Type B pancreatic cell (in vitro differentiated cells): Measurements from ENCODE around the gene KAT2B. TPM values are rescaled to one million over a fixed set of nuclear protein-coding genes. Genes with fewer than 3 reads are reported as not detected.

Source experiments
- DNase-seq: peaks from one replicate; pipeline ENCODE4 v3.0.0; 2021; ENCODE audit warnings: mixed read lengths; ENCODE audit not compliant: unreplicated experiment; ENCODE audit errors: extremely low spot score
- H3K27ac Mint-ChIP-seq: 2 replicates; pipeline ENCODE4 v1.8.0; 2021; ENCODE audit warnings: mild to moderate bottlenecking, mixed read lengths
- H3K27me3 Mint-ChIP-seq: 2 replicates; pipeline ENCODE4 v1.8.0; 2021; ENCODE audit warnings: mixed read lengths
- H3K36me3 Mint-ChIP-seq: 2 replicates; pipeline ENCODE4 v1.8.0; 2021; ENCODE audit warnings: mixed read lengths
- H3K4me1 Mint-ChIP-seq: one replicate; pipeline ENCODE4 v1.8.0; 2021; ENCODE audit warnings: mixed read lengths; ENCODE audit not compliant: unreplicated experiment
- H3K4me3 Mint-ChIP-seq: 2 replicates; pipeline ENCODE4 v1.8.0; 2021; ENCODE audit warnings: mild to moderate bottlenecking, mixed read lengths
- H3K9me3 Mint-ChIP-seq: 2 replicates; pipeline ENCODE4 v1.8.0; 2021; ENCODE audit warnings: mixed read lengths
- total RNA-seq: library from RNA; stranded (reverse); gene quantifications from 2 replicates; pipeline ENCODE4 v1.2.1, GENCODE V29; 2021; ENCODE audit warnings: low replicate concordance
- TF ChIP-seq, protein P1 (sequence below): fragments of 200-600 bp; sonication (generic); conservative IDR thresholded peaks from 2 replicates; pipeline ENCODE4 v1.5.0; 2021; ENCODE audit warnings: antibody characterized with exemption, mild to moderate bottlenecking

The KAT2B gene
- total RNA-seq, 1 donor from 2014 or later: 13.2 TPM

DNA sequence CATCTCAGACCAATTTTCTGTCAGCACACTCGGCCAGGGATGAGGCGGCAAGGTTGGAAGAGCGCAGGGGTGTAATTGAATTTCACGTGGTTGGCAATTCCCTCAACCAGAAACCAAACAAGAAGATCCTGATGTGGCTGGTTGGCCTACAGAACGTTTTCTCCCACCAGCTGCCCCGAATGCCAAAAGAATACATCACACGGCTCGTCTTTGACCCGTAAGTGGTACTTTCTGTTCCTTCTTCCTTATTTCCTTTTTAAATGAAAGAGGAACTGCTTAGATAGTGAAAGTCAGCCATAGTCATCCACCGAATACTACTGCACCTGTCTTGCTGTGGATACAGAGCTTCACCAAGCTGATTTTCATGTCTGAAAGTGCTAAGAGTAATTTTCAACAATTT, 85.7 kb downstream of the KAT2B start:
- no peaks in the 10 kb centered on the region for H3K27me3 Mint-ChIP-seq
- no peaks in the 10 kb centered on the region for H3K9me3 Mint-ChIP-seq
- H3K4me3 Mint-ChIP-seq: no peak overlapping the region
- DNase-seq: no peak
- TF ChIP-seq, protein P1, sequence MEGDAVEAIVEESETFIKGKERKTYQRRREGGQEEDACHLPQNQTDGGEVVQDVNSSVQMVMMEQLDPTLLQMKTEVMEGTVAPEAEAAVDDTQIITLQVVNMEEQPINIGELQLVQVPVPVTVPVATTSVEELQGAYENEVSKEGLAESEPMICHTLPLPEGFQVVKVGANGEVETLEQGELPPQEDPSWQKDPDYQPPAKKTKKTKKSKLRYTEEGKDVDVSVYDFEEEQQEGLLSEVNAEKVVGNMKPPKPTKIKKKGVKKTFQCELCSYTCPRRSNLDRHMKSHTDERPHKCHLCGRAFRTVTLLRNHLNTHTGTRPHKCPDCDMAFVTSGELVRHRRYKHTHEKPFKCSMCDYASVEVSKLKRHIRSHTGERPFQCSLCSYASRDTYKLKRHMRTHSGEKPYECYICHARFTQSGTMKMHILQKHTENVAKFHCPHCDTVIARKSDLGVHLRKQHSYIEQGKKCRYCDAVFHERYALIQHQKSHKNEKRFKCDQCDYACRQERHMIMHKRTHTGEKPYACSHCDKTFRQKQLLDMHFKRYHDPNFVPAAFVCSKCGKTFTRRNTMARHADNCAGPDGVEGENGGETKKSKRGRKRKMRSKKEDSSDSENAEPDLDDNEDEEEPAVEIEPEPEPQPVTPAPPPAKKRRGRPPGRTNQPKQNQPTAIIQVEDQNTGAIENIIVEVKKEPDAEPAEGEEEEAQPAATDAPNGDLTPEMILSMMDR: no peak
- peaks cover 13% of the 10 kb centered on the region for H3K4me1 Mint-ChIP-seq
- no peak overlapping the region for H3K27ac Mint-ChIP-seq
- peaks cover 25% of the 10 kb centered on the region for H3K36me3 Mint-ChIP-seq

DNA sequence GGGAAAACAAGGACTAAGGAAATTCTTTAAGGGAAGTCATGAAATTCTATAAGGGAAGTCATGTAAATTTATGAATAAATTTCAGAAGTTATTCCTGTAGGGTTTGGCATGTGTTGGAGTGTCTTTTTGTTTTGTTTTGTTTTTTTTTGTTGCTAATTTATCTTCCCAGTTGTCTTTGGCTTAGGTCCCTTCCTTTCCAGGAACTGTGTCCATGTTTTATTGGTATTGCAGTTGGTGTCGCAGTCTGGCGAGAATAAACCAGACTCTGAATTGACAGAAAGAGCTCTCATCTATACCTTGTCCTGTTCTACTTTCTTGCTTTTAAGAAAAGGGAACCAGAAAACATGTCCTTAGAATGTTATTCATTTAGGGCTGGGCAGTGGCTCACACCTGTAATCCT, 88.1 kb downstream of the KAT2B start:
- TF ChIP-seq, protein P1: no peak
- Mint-ChIP-seq H3K36me3 (peaks cover 20% of the 10 kb centered on the region), H3K27ac (no peak overlapping the region), H3K4me1 (peaks cover 9% of the 10 kb centered on the region), H3K4me3 (no peak overlapping the region), H3K9me3 (no peaks in the 10 kb centered on the region), H3K27me3 (no peaks in the 10 kb centered on the region)
- DNase-seq: no peak

GRCh38 chr3:20130106-20130505, 89.9 kb downstream of the KAT2B start:
- Mint-ChIP-seq H3K4me1 (peaks cover 9% of the 10 kb centered on the region), H3K36me3 (peaks cover 16% of the 10 kb centered on the region), H3K27me3 (no peaks in the 10 kb centered on the region), H3K27ac (no peak overlapping the region), H3K9me3 (no peaks in the 10 kb centered on the region), H3K4me3 (no peak overlapping the region)
- DNase-seq: no peak
- TF ChIP-seq, protein P1: no peak

- no peak for DNase-seq
- Mint-ChIP-seq H3K4me1 (peaks cover 5% of the 10 kb centered on the region), H3K36me3 (peaks cover 5% of the 10 kb centered on the region), H3K9me3 (no peaks in the 10 kb centered on the region), H3K27ac (no peak overlapping the region), H3K27me3 (no peaks in the 10 kb centered on the region), H3K4me3 (no peak overlapping the region)
- TF ChIP-seq, protein P1: no peak
These were observed 96.0 kb downstream of the KAT2B start for GRCh38 chr3:20136231-20136630.

- DNase-seq: no peak
- no peak overlapping the region for H3K27ac Mint-ChIP-seq
These were observed 97.4 kb downstream of the KAT2B start for GRCh38 chr3:20137647-20138046.

More at GRCh38 chr3:20137647-20138046, 97.4 kb downstream of the KAT2B start:
- Mint-ChIP-seq H3K4me1 (peaks cover 14% of the 10 kb centered on the region), H3K36me3 (peaks cover 9% of the 10 kb centered on the region), H3K27me3 (no peaks in the 10 kb centered on the region), H3K9me3 (no peaks in the 10 kb centered on the region), H3K4me3 (no peak overlapping the region)
- TF ChIP-seq, protein P1: no peak
